Panc1 (cell line): ENCODE data around the gene FAM222B. TPM values are rescaled to one million over a fixed set of nuclear protein-coding genes. Genes with fewer than 3 reads are reported as not detected.

Experiments used
- ATAC-seq: fragments of 200-7000 bp; cut with Tn5 transposase; 2 replicates; pipeline ENCODE4 v1.9.1; 2020; ENCODE audit warnings: mild to moderate bottlenecking, moderate library complexity
- BruUV-seq: library from RNA; stranded (reverse); fragments of 400-500 nt; replicated peaks from 2 replicates; lab custom pipeline; 2021; lab: Mats Ljungman, UMichigan
- CTCF ChIA-PET: fragments of 300-600 bp; sonication (Branson Sonifier 250); formaldehyde crosslinking; loops from one replicate; lab custom pipeline; 2022; ENCODE audit warnings: antibody characterized with exemption; lab: Charles Lee
- POLR2A ChIA-PET: fragments of 300-600 bp; sonication (Branson Sonifier 250); formaldehyde crosslinking; loops from one replicate; lab custom pipeline; 2022; ENCODE audit warnings: antibody characterized with exemption; lab: Charles Lee
- DNase-seq: peaks from one replicate; pipeline ENCODE4 v3.0.0-alpha.2; 2010; ENCODE audit warnings: low read depth, low spot score
- H3K27ac ChIP-seq: 2 replicates; pipeline ENCODE4 v1.5.1; 2011; ENCODE audit warnings: mild to moderate bottlenecking, low read length, inconsistent platforms
- H3K27me3 ChIP-seq: fragments of 200-500 bp; sonication (Bioruptor generic); 2 replicates; pipeline ENCODE4 v1.6.0; 2014; ENCODE audit warnings: low read length, inconsistent platforms; ENCODE audit not compliant: control insufficient read depth, insufficient read depth
- H3K36me3 ChIP-seq: fragments of 200-500 bp; sonication (Bioruptor generic); 2 replicates; pipeline ENCODE4 v1.5.1; 2014; ENCODE audit warnings: inconsistent platforms, mild to moderate bottlenecking, low read length, moderate library complexity; ENCODE audit not compliant: control insufficient read depth, insufficient read depth
- H3K4me1 ChIP-seq: 2 replicates; pipeline ENCODE4 v1.5.1; 2011; ENCODE audit warnings: inconsistent platforms, mild to moderate bottlenecking, low read length, moderate library complexity; ENCODE audit not compliant: control insufficient read depth, insufficient read depth
- H3K4me3 ChIP-seq, 2 experiments: 2 replicates each; pipeline ENCODE4 v1.5.1; 2011 to 2012; ENCODE audit warnings: low read depth in 2 of 2, low read length in 2 of 2, mild to moderate bottlenecking in 2 of 2, inconsistent platforms in 1 of 2, moderate library complexity in 1 of 2
- H3K9me3 ChIP-seq: fragments of 200-500 bp; sonication (Bioruptor generic); 2 replicates; pipeline ENCODE4 v1.5.1; 2014; ENCODE audit warnings: low read depth, mild to moderate bottlenecking, inconsistent platforms, low read length, moderate library complexity; ENCODE audit not compliant: control insufficient read depth, insufficient read depth
- POLR2AphosphoS5 ChIP-seq: IDR thresholded peaks from 2 replicates; pipeline ENCODE4 v1.6.1; 2012; ENCODE audit warnings: mild to moderate bottlenecking, low read depth, low read length, moderate library complexity
- SIN3A ChIP-seq: IDR thresholded peaks from 2 replicates; pipeline ENCODE4 v1.6.1; 2012; ENCODE audit warnings: low read depth, mild to moderate bottlenecking, low read length, moderate library complexity, borderline replicate concordance; ENCODE audit not compliant: insufficient read depth
- TCF7L2 ChIP-seq: IDR thresholded peaks from 2 replicates; pipeline ENCODE4 v1.6.1; 2011; ENCODE audit warnings: mild to moderate bottlenecking, low read depth, low read length, inconsistent platforms
- in situ Hi-C: cut with HindIII; loops from 2 replicates; pipeline ENCODE4 v1.10.0; 2016; ENCODE audit warnings: low sequenced_read_pairs, low pct_unique_long_range_greater_than_20kb
- intact Hi-C: fragments of 100-400 bp; cut with micrococcal nuclease; formaldehyde crosslinking; loops from one replicate; pipeline ENCODE4 v1.10.0; 2022; ENCODE audit not compliant: unreplicated experiment
- total RNA-seq: library from RNA; stranded (reverse); gene quantifications from one replicate; pipeline ENCODE4 v1.2.1, GENCODE V29; 2021; ENCODE audit not compliant: unreplicated experiment
- TF ChIP-seq, protein P1 (sequence below): fragments of 450-650 bp; IDR thresholded peaks from 2 replicates; pipeline ENCODE4 v1.5.1; 2017; ENCODE audit warnings: mild to moderate bottlenecking
- TF ChIP-seq, protein P2 (sequence below), 2 experiments: IDR thresholded peaks; 2 replicates each; pipeline ENCODE4 v1.6.1; 2011 to 2012; ENCODE audit warnings: low read depth in 2 of 2, control low read depth in 1 of 2, low read length in 1 of 2, mild to moderate bottlenecking in 1 of 2, moderate library complexity in 1 of 2; ENCODE audit not compliant: insufficient read depth in 1 of 2

FAM222B gene
- total RNA-seq, 1 experiment from 2014 or later, result 38.5 TPM

DNA sequence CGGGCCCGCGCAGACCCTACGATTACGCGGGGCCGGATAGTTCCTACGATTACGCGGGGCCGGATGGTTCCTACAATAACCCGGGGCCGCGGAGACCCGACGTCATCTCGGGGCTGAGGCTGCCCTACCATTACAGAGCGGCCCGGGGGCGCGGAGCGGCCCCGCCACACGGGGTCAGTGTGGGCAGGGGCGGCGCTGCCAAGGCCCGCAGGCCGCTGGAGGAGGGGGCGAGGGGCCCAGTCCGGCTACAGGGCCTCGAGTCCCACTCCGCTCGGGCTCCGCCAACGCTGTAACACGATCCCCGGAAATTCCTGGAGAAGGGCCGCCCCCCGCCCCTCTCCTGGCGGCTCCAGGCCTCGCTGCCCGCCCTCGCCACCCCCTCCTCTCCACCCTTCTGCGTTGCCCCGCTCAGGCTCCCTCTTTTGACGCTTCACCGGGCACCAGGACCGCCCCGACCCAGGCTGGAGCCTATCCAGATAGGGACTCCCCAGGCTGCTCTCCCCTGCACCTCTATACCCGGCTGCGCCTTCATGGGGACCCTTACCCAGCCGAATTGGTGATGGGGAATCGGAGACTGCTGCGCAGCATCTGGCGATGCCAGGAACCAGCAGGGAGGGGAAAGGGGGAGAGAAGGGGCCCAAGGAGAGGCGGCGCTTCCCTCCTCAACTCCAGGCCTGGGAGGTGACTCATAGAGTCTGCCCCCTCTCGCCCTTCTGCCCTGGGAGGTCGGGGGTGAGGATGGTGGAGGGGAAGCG lies 124.8 kb downstream of the FAM222B start, which contains the start of gene RAB34:
Gene RAB34 (minus strand): TSS at position 291 of the 755 bp plus-strand sequence. CDS start 602 bp downstream, outside the sequence.
- ChIA-PET POLR2A (no interaction called here), CTCF (no interaction called here)
- H3K4me3 ChIP-seq, result peak within 1 kb of the TSS; percentile 58 to 88
- H3K4me1 ChIP-seq, result peaks cover 37% of the 10 kb centered on the region
- no TSS peak for BruUV-seq
- TF ChIP-seq, protein P1, sequence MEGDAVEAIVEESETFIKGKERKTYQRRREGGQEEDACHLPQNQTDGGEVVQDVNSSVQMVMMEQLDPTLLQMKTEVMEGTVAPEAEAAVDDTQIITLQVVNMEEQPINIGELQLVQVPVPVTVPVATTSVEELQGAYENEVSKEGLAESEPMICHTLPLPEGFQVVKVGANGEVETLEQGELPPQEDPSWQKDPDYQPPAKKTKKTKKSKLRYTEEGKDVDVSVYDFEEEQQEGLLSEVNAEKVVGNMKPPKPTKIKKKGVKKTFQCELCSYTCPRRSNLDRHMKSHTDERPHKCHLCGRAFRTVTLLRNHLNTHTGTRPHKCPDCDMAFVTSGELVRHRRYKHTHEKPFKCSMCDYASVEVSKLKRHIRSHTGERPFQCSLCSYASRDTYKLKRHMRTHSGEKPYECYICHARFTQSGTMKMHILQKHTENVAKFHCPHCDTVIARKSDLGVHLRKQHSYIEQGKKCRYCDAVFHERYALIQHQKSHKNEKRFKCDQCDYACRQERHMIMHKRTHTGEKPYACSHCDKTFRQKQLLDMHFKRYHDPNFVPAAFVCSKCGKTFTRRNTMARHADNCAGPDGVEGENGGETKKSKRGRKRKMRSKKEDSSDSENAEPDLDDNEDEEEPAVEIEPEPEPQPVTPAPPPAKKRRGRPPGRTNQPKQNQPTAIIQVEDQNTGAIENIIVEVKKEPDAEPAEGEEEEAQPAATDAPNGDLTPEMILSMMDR, result peak; percentile 70
- TF ChIP-seq TCF7L2, result no peak
- peak; percentile 80 for TF ChIP-seq POLR2AphosphoS5
- peak; percentile 90; the same call in 1 of the 2 replicates for TF ChIP-seq SIN3A
- no peaks in the 10 kb centered on the region for H3K27me3 ChIP-seq
- ATAC-seq (peak; percentile 65), DNase-seq (no peak)
- H3K27ac ChIP-seq, result peak within 1 kb of the TSS; percentile 99
- H3K9me3 ChIP-seq, result no peaks in the 10 kb centered on the region
- in situ Hi-C loops, result no loop called here
- H3K36me3 ChIP-seq, result peaks cover 22% of the 10 kb centered on the region
- intact Hi-C loops, result no loop called here

DNA sequence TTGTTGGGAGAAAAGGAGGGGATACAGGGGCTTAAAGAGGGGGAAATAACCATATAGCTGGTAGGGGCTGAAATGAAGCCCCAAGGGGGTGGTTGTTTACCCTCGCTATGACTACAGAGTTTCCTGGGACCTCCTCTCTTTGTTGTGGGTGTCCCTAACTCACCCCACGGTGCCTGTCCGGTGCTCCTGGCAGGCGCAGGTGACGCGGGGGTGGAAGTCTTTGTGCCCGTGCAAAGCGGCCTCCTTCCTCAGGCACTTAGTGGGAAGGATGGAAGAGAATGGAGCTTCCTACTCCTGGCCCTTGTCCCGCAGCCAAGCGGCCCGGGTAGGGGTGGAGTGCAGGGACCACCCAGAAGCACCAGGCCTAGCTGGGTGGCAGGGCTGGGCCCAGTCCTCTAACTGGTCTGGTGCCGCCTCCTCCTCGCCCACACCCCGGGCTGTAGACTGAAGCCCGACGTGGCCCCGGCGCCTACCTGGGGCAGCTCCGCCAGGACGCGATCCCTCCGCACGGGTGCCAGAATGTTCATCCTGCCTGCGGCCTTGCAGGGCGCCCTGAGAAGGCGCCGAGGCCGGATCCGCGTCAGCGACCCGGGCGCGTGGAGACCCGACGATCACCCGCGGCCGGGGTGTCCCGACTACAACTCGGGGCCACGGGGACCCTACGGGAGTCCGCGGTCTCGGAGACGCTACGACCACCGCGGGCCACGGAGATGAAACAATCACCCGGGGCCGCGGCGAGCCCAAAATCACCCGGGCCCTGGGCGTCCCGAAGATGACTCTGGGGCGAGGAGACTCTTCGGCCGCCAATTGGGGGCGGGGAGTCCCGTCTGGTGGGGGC lies 125.6 kb downstream of the FAM222B start:
- ATAC-seq (no peak), DNase-seq (no peak)
- Histone ChIP-seq H3K4me1 (peaks cover 38% of the 10 kb centered on the region), H3K27me3 (no peaks in the 10 kb centered on the region), H3K4me3 (peak overlapping the region; percentile 58 to 88), H3K9me3 (no peaks in the 10 kb centered on the region), H3K27ac (peak overlapping the region; percentile 99), H3K36me3 (peaks cover 18% of the 10 kb centered on the region)
- no TSS peak for BruUV-seq
- TF ChIP-seq SIN3A (no peak), TCF7L2 (no peak)
- TF ChIP-seq, protein P2, sequence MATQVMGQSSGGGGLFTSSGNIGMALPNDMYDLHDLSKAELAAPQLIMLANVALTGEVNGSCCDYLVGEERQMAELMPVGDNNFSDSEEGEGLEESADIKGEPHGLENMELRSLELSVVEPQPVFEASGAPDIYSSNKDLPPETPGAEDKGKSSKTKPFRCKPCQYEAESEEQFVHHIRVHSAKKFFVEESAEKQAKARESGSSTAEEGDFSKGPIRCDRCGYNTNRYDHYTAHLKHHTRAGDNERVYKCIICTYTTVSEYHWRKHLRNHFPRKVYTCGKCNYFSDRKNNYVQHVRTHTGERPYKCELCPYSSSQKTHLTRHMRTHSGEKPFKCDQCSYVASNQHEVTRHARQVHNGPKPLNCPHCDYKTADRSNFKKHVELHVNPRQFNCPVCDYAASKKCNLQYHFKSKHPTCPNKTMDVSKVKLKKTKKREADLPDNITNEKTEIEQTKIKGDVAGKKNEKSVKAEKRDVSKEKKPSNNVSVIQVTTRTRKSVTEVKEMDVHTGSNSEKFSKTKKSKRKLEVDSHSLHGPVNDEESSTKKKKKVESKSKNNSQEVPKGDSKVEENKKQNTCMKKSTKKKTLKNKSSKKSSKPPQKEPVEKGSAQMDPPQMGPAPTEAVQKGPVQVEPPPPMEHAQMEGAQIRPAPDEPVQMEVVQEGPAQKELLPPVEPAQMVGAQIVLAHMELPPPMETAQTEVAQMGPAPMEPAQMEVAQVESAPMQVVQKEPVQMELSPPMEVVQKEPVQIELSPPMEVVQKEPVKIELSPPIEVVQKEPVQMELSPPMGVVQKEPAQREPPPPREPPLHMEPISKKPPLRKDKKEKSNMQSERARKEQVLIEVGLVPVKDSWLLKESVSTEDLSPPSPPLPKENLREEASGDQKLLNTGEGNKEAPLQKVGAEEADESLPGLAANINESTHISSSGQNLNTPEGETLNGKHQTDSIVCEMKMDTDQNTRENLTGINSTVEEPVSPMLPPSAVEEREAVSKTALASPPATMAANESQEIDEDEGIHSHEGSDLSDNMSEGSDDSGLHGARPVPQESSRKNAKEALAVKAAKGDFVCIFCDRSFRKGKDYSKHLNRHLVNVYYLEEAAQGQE (IDR thresholded peaks at IDR 0.05; ENCODE audit: insufficient read depth in 1 of 2, low read depth in 2 of 2, low read length in 1 of 2), result no peak
- CTCF ChIA-PET, result interaction anchor here (0.6 to 0.9 kb wide), 2 partner anchors 10 to 26 kb away, joined by 3 read pairs; no protein-coding TSS in a partner anchor
- POLR2A ChIA-PET, result no interaction called here
- in situ Hi-C loops (no loop called here), intact Hi-C loops (no loop called here)
